Upper lobe of left lung (tissue), 4 donors: ENCODE measurements around the gene FAM227A.

Experiments
- POLR2A ChIP-seq, 4 donors: fragments of 450-650 bp; IDR thresholded peaks; one replicate each; pipeline ENCODE4 v1.5.1; 2016 to 2017; ENCODE audit warnings: antibody characterized with exemption in 4 of 4, mild to moderate bottlenecking in 2 of 4
- TF ChIP-seq, protein P1 (sequence below), 6 experiments: fragments of 450-650 bp in 4 of 6; fragments of 200-600 bp in 2 of 6; sonication (generic) in 2 of 6; IDR thresholded peaks; one replicate each; pipeline ENCODE4 v1.5.1; 2016 to 2019; ENCODE audit warnings: antibody characterized with exemption in 6 of 6

GRCh38 chr22:38607680-38608079 lies 48.5 kb downstream of the FAM227A start:
- TF ChIP-seq, protein P1, sequence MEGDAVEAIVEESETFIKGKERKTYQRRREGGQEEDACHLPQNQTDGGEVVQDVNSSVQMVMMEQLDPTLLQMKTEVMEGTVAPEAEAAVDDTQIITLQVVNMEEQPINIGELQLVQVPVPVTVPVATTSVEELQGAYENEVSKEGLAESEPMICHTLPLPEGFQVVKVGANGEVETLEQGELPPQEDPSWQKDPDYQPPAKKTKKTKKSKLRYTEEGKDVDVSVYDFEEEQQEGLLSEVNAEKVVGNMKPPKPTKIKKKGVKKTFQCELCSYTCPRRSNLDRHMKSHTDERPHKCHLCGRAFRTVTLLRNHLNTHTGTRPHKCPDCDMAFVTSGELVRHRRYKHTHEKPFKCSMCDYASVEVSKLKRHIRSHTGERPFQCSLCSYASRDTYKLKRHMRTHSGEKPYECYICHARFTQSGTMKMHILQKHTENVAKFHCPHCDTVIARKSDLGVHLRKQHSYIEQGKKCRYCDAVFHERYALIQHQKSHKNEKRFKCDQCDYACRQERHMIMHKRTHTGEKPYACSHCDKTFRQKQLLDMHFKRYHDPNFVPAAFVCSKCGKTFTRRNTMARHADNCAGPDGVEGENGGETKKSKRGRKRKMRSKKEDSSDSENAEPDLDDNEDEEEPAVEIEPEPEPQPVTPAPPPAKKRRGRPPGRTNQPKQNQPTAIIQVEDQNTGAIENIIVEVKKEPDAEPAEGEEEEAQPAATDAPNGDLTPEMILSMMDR (IDR thresholded peaks at IDR 0.05), result no peak
- no peak for TF ChIP-seq POLR2A (IDR thresholded peaks at IDR 0.05)
